Measurements from ENCODE around the gene GRIK4.

Gene GRIK4

DNA sequence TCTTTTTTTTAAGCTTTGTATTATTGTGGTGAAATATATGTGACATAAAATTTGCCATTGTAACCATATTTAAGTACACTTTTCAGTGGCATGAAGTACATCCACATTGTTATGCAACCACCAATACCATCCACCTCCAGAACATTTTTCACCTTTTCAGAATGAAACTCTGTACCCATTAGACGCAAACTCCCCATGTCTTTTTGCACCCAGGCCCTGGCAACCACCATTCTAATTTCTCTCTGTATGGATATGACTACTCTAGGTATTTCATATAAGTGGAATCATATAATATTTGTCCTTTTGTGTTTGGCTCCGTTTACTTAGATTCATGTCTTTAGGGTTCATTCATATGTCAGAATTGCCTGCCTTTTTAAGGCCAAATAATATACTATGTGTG is 329.5 kb downstream of the GRIK4 start:
- no peak for DNase-seq (ENCODE audit: low spot score)

DNA sequence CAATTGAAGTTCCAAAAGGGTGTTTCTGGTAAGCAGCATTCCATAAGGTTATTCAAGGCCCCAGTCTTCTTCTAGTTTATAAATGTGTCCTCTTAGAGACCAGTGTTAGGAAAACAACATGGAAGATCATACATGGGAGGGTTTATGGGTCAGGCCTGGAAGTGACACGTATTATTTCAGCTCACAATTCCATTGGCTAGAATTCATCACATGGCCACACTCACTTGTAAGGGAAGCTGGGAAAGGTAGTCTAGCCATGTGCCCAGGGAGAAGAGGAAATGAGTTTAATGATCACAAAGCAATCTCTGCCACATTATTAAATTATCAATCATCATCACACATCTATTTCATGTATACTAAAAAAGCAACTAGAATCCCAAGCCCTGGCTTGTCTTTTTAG is 330.6 kb downstream of the GRIK4 start:
- DNase-seq (ENCODE audit: low spot score), result no peak

DNA sequence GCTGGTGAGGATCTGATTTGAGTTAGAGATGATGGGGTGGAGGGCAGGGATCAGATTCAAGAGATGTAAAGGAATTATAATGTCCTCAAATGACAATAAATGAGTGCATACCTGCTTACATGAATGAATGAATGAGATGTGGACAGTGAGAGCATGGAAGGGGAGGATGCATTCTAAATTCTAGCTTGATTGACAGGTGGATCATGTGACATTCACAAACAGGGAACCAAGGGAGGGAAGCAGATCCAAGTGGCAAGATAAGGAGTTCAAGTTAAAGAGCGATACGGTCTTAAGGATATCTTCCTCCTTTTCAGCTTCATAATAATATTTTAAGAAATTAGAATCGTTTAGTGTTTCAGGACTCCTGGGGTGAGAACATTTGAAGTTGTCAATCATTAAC is 341.9 kb downstream of the GRIK4 start:
- no peak for DNase-seq (ENCODE audit: low spot score)

DNA sequence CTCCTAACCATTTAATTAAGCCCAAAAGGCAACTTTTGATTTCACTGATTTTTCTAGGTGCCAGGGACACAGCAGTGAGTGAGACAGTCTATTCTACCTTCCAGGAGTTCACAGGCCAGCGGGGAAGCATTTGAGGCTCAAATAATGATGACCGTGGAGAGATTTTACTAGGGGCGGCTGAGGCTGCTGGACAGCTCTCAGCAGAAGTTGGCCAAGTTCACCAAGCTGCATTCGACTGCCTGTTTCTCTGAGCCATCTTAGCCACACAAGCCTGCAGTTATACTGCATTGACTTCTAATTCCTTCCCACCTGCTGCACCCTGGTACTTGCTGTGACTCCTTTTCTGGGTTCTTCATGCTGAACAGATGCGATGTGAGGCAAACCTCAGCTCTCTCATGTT is 343.4 kb downstream of the GRIK4 start:
- DNase-seq (ENCODE audit: low spot score), result no peak

DNA sequence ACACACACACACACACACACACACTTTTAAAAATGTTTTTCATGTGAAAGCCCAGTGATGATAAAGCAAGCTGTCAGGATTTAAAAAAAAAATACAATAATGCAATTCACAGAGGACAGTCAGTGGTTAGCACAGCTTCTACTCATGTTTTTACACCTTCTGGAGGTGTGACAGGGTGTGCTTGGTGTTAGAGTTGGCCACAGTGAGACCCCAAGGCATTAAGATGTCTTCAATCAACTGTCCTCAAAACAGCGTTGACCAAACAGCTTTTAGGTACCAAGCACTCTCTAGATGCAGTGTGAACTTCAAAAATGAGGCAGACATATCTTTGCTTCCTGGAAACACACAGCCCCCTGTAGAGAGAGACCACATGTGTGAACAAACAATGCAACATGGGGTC is 346.0 kb downstream of the GRIK4 start:
- no peak for DNase-seq (ENCODE audit: low spot score)

DNA sequence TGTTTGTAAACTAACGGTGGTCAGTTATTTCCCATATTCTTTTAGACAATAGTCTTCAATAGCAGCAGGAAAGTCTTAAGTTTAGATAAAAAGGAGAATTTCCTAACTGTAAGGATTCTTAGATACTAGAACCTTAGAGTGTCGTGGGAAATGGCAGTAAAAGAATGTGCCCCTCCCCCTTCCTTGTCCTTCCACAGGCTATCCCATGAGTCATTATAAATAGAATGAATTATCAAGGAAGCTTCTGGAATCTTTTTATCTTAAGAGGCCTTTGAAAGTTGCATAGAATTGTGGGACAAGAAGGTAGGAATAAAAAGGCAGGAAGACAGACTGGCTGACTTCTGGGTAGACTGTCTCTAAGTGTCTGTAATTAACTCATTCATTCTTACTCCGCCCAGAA is 347.2 kb downstream of the GRIK4 start:
- no peak for DNase-seq (ENCODE audit: low spot score)

DNA sequence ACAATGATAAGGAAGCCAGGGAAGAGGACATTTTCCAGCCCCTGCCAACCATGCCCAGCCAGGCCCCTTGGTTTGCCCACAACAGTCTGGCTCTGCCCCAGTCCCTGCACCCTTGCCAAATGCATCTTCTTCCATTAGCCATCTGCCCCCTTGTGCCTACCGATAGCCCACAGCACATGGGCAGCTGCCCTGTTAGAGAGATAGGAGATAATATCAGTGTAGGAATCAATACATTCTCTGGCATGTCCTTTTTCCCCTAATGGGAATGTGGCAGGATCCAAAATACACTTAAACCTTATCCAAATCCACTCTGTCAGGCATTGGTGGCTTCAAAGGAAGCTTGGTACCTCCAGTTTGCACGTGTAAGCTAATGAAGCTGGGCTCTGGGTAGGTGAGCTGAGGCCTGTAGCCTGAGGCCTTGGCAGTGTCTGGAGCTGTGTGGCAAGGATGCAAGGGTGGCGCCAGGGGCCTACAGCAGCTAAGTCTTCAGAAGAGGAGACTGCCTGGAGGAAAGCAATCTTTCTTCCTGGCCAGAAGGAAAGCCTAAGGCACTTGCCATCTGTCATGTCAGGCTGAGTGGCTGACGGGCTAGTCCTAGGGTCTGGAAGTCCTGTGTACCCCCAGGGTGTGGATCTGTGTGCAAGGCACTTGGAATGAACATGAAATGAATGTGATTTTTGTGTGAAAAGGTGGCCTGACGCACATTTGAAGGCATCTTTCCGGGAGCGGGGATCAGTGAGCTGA is 348.2 kb downstream of the GRIK4 start:
- DNase-seq (ENCODE audit: low spot score), result no peak

DNA sequence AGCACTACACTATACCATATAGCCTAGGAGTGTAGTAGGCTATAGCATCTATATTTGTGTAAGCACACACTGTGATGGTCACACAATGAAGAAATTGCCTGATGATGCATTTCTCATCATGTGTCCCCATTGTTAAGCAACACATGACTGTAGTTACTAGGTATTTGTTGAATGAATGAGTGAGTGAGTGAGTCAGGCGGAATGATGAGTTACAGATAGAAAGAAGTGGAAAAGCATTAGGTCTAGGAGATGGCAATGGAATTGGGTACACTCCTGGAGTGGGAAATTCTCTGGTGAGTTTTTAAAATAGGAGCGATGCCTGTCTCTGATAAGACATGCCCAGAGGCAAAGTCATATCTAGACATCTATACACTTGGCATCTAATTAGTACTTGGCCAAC is 351.8 kb downstream of the GRIK4 start:
- DNase-seq (ENCODE audit: low spot score), result no peak

DNA sequence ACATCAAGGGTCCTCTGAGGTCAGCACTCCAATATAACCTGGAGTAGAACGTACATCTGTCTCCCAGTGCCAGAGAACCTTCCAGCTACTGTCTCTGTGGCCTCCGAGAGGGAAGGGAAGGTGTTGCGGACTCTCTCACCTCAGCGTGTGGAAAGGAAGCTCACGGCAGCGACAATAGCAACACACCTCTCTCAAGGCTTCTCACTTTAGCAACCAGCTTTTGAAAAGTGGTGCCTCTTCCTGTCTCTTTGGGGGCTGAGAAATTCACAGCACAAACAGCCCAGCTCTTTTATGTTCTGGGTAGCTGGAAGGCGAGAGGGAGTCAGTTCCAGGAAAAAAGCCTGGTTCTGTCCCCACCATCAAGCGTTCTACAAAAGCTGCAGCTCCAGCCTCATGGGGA is 355.5 kb downstream of the GRIK4 start:
- DNase-seq (ENCODE audit: low spot score), result no peak

DNA sequence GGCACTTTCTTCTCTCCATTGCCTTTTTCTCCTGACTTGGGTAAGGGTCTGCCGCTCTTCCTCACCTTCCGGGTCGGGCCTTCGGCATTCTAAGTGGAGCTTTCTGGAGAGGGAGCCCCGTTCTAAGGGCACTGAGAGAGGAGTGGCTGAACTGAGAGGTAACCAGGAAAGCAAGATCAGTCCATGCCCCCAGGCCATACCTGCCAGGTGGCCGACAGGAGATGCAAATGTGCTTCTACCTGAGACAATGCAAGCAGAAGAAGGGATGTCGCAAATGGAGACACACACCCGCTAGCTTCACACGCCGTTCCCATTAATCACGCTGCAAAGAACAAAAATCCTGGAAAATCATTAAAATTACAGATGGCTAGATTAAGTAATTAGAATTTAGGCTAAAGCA is 356.0 kb downstream of the GRIK4 start:
- DNase-seq (ENCODE audit: low spot score), result no peak

DNA sequence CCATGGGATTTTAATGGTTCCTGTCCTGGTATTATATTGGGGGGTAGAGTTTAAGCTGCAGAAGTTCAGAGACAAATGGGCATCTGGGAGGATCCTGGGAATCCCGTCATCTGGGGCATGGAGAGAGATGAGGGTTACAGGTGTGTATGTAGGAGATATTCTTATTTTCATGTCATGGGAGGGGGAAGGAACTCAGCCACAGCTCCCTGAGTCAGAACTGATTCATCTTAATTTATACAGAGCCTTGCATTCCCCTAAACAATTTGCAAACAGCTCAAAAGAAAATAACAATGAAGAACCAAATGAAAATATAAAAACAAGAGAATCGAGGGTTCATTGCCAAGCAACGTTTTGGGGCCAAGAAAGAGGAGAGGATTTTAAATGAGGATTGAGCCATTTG is 356.4 kb downstream of the GRIK4 start:
- DNase-seq (ENCODE audit: low spot score), result no peak

DNA sequence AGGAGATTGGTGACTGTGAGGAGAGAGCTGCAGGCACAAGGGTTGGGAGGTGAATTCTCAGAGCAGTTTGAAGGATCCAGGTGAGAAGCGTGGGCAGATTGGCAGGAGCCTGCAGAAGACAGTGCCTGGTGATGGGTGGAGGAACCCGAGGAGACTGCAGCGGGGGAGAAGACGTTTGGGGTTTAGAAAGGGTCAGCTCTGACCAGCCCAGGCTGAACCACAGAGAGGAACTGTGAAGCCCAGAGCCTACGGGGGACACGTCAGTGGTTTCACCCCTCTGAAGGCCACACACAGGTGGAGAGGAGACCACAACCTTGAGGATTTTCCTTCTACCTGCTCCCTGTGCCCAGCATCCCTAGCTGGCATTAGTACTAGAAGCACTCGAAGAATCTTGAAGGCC is 357.5 kb downstream of the GRIK4 start:
- no peak for DNase-seq (ENCODE audit: low spot score)

DNA sequence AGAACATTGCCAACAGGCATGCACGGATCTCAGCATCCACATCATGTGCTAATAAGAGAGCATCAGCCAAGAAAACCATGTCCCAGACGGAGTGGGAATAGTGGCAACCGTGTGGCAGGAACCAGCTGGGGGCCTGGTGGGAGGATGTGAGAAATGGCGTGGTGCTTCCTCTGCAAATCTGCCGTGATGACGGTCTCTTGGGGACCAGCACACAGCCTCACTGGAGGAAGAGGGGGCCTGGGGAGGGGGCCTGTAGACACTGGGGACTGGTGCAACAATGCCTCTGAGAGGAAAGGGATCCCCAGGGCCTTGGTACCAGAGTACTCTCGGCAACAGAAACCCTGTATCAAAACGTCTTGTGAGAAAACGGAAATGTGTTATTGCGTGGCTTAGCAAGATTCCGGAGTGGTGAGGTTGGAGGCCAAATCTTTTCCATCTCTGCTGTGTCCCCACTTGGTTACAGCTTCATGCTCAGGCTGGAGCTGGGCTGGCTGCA is 358.0 kb downstream of the GRIK4 start:
- no peak for DNase-seq (ENCODE audit: low spot score)

DNA sequence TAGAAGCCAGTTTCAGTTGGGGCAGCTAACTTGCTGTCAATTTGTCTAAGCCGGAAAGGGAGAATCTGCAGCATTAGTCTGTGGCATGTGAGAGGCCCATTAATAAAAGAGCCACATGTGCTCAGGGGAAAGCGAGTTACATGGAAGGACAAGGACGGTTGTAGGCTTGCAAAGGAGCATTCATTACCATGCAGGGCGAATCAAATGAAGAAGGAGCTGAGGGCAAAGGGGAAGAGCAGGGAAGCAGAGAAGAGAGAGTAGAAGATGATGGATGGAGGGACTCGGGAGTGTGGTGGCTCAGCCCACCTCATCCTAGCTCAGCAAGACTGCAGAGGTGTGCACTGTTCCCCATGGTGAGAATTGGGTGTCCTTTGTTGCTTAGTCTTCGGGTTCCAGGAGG is 359.6 kb downstream of the GRIK4 start:
- DNase-seq (ENCODE audit: low spot score), result no peak

DNA sequence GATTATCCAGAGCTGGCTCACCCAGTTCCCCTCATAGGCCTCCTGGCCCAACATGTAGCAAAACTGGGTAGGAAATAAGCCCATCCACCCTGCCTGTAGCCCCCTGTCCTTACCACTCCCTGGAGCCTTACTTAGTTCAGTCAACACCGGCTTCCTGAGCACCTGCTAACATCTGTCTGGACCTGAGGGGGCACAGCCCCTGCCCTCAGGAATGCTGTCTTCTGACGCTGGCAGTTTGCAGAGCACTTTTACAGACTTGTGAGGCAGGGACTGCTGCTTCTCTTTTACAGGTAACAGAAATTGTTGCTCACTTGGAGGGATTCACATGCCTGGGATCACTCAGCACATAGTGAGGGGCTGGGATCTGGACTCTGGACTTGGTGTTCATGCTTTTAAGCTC is 360.4 kb downstream of the GRIK4 start:
- no peak for DNase-seq (ENCODE audit: low spot score)

DNA sequence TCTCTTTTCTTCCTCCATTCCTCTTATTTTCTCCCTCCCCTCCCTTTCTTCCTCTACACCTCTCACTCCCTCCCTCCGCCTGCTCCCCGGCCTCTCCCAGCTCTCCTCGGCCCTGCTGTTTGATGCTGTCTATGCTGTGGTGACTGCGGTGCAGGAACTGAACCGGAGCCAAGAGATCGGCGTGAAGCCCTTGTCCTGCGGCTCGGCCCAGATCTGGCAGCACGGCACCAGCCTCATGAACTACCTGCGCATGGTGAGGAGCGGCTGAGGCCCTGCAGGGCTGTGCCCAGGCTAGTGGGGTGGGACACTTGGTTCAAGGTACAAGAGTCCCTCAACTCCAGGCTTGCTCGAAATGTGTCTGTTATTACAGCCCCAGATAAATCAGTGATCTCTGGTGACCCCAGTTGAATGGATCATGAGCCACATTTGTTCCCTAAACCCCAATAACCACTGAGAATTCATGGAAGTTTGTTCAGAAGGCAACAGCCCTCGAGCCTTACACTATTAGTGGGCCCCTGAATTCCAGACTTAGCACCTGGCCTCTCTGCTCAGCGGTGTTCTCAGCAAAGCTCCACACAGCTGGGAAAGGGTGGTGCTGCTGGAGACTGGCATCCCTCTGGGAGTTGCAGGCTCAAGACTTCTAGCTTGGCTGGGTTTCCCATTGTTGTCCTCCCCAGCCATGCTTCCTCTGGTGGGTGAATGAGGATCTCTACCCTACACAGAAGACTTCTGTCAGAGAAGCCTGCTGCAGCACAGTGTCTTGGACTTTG is 362.6 kb downstream of the GRIK4 start:
- no peak for DNase-seq (ENCODE audit: low spot score)

DNA sequence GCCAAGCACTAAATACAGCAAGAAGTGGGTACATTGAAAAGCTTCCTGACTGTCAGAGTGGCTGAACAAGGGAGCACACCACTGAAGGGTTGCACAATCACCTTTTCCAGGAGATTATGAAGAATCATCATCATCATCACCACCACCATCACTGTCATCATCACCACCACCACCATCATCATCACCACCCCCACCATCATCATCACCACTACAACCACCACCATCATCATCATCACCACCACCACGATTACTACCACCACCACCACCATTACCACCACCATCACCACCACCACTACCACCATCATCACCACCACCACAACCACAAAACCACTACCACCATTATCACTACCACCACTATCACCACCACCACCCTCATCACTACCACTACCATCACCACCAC is 364.4 kb downstream of the GRIK4 start:
- DNase-seq (ENCODE audit: low spot score), result no peak

DNA sequence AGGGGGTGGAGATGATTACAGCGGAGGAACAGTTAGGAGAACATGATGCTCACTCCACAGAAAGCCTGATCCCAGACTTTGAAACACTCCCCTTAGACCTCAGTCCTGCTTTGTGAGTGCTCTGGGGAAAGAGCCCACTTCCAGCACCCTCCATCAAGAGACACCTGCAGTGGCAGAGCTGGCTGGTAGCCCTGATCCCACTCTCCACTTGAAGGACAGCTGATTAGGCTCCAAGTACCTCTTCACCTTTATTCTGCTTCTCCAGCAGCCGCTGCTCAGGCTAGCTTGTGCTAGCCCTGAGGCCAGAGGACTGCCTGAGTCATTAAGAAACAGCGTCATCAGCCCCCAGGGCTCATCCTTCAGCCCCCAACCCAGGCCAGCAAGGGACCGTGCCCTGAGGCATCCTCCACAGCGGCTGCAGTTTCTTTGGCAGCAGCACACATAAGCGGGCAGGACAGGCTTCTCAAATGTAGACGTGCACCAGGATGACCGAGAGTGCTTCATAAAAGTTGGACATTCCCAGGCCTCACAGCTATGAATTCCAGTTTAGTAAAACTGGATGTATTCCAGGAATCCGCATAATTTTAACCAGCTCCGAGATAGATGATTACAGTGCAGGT is 366.3 kb downstream of the GRIK4 start:
- no peak for DNase-seq (ENCODE audit: low spot score)

DNA sequence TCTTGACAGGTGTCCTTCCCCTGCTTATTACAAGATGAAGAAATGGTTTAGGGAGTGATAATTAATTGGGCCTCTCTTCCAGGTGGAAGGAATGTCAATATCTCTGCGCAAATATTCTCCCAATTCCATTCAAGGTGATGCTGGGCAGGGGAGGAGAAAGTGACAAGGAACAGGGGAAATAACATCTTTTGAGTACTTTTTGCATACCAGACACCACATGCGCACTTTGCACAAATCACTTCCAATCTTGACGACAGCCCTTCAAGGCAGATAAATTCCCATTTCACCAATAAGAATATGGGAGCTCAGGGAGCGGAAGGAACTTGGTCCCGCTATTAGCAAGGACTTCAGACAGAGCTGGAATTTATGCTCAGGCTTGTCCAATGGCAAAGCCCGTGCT is 367.2 kb downstream of the GRIK4 start:
- DNase-seq (ENCODE audit: low spot score), result no peak

DNA sequence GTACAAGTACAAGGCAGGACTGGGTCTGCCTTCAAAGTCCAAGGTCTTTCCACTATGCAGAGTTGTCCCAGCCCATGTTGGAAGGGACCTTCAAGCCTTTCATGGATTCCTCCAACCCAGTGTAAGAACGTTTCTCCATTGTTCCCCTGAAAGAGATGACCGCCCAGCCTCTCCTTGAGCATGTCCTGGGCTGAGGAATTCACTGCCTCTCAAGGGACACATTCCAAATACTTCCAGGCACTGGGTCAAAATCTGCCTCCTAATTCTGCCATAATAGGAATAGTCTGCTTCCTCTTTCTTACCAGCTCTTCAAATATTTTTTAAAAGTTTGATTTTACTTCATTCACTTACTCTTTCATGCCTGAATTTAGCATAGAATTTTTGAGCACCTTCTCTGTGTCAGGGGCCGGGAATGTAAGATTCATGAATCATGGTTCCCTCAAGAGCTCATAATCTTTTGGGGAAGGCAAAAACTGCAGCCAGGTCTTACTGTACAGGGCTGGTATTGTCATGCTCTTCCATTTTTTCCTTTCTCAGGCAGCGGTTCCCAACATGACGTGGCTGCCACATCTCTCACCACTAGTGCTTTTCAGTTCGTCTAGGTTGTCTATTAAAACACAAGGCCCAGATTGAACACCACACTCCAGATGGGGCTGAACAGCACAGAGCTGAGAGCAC is 369.1 kb downstream of the GRIK4 start:
- DNase-seq (ENCODE audit: low spot score), result no peak

DNA sequence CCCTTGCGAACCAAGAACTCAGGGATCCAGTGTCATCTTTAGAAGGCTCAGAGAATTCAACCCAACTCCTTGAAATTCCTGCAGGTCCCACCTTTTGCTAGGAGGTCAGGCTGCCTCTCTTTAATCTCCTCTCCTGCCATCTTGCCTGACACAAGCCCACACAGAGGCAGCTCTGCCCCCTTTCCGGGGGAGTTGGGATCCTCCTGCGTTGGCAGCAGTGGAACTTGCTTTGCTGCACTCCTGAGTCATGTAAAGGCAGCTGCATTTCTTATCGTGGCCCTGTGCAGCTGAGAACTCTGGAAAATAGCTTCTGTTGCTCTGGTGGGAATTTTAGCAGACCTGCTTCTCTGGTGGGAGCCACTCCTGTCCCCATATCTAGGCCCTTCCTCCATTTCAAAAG is 370.0 kb downstream of the GRIK4 start:
- DNase-seq (ENCODE audit: low spot score), result no peak

DNA sequence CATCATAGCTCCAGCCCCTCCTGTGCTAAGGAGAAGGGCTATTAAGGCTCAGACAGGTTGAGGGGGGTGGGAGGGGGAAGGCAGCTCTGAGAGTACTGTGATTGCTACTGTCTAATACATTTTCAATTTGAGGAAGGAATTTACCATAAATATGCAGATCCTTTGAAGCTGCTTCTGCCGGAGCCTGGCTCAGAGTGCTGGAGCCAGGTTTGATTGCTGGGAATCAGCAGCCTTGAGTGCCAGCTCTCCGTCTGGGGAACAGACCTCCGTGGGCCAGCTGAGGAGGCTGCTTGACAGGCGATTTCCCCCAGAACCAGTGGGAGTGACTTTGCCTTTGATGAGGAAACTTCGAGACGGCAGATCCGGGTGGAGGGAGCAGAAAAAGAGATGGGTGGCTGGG is 370.6 kb downstream of the GRIK4 start:
- no peak for DNase-seq (ENCODE audit: low spot score)
